ENCODE data around the gene PKP1. TPM values are rescaled to one million over a fixed set of nuclear protein-coding genes. Genes with fewer than 3 reads are reported as not detected.

PKP1 gene
- total RNA-seq, 2 donors from 2014 or later = 36.8 to 82.9 TPM

DNA sequence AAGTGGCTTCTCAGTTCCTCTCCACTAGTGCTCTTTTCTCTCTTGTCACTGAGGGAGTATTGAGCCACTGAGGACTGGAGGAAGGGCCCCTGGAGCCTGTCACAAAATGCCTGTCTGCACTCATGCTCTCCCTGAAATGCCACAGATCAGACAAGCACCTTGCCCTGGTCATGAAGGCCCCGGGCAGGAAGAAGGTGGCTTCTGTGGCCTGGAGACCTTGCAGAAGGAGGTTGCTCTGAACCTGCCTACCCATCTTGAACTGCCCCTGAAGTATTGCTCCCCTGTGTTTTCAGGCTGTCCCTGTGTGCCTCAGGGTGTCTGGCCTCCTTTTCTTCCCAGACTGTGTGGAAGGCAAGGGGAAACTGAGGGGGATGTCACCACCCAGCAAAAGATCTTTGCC lies 3.1 kb downstream of the PKP1 start:
- Histone ChIP-seq H3K4me3 (peak overlapping the region in 1 of 2 donors; percentile 50), H3K9me3 (no peaks in the 10 kb centered on the region), H3K4me1 (replicated peaks) (peaks cover 4% of the 10 kb centered on the region), H3K27ac (peak overlapping the region; percentile 69 to 87), H3K27me3 (replicated peaks; ENCODE audit: insufficient read depth) (no peaks in the 10 kb centered on the region), H3K36me3 (no peaks in the 10 kb centered on the region)
- intact Hi-C loops (cut with DNase I) = no loop called here
- WGBS = 63% methylated on average over 1 of the region's 1 CpG
- TF ChIP-seq, protein P1, sequence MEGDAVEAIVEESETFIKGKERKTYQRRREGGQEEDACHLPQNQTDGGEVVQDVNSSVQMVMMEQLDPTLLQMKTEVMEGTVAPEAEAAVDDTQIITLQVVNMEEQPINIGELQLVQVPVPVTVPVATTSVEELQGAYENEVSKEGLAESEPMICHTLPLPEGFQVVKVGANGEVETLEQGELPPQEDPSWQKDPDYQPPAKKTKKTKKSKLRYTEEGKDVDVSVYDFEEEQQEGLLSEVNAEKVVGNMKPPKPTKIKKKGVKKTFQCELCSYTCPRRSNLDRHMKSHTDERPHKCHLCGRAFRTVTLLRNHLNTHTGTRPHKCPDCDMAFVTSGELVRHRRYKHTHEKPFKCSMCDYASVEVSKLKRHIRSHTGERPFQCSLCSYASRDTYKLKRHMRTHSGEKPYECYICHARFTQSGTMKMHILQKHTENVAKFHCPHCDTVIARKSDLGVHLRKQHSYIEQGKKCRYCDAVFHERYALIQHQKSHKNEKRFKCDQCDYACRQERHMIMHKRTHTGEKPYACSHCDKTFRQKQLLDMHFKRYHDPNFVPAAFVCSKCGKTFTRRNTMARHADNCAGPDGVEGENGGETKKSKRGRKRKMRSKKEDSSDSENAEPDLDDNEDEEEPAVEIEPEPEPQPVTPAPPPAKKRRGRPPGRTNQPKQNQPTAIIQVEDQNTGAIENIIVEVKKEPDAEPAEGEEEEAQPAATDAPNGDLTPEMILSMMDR (IDR thresholded peaks at IDR 0.05) = no peak
- TF ChIP-seq POLR2A (IDR thresholded peaks at IDR 0.05) (no peak), POLR2AphosphoS5 (IDR thresholded peaks at IDR 0.05) (no peak)
- DNase-seq (ENCODE audit: low spot score) = no peak

DNA sequence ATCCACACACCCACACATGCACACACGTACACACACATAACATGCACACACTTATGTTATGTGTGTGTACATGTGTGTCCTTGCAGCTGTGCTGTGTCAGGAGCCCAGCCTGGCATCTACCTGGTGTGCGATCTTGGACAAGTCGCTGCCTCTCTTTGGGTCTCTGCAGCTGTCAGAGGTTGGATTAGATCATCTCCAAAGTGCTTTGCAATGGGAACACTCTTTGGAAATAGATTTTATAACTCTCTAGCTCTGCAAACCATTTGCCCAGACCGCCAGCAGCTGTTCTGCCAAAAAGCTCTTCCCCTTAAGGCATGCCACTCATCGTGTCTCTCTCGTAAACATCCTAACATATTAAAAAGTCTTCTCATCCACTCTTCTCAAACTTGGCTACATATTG lies 4.7 kb downstream of the PKP1 start:
- H3K4me1 ChIP-seq (replicated peaks) = peaks cover 6% of the 10 kb centered on the region
- no peaks in the 10 kb centered on the region for H3K9me3 ChIP-seq
- no peak for DNase-seq (ENCODE audit: low spot score)
- H3K27me3 ChIP-seq (replicated peaks; ENCODE audit: insufficient read depth) = no peaks in the 10 kb centered on the region
- TF ChIP-seq POLR2AphosphoS5 (IDR thresholded peaks at IDR 0.05) = peak; percentile 26
- TF ChIP-seq, protein P1 (IDR thresholded peaks at IDR 0.05) = no peak
- H3K27ac ChIP-seq = peak overlapping the region; percentile 57 to 87
- WGBS = 46% methylated on average over 6 of the region's 6 CpGs
- H3K4me3 ChIP-seq = no peak overlapping the region
- intact Hi-C loops (cut with DNase I) = no loop called here
- no peaks in the 10 kb centered on the region for H3K36me3 ChIP-seq

DNA sequence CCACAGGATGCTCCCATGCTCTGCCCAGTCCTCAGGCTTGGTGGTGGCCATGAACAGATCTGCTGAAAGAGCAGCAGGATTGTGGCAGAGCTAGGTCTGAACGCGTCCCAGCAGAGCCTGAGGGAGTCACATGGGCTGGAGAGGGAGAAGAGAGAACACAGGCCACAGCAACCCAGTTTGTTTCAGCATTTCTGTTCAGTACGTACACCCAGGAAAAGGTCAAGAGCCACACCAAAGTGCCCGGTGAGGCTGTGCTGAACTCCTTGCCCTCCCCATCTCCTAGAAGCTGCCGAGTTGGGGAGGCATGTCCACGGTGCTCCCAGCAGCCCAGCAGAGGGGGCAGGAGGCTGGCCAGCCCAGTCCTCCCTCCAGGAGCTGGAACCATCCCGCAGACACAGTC lies 5.5 kb downstream of the PKP1 start:
- 37% methylated on average over 7 of the region's 7 CpGs for WGBS
- H3K27ac ChIP-seq = peak overlapping the region; percentile 57 to 87
- intact Hi-C loops (cut with DNase I) = no loop called here

DNA sequence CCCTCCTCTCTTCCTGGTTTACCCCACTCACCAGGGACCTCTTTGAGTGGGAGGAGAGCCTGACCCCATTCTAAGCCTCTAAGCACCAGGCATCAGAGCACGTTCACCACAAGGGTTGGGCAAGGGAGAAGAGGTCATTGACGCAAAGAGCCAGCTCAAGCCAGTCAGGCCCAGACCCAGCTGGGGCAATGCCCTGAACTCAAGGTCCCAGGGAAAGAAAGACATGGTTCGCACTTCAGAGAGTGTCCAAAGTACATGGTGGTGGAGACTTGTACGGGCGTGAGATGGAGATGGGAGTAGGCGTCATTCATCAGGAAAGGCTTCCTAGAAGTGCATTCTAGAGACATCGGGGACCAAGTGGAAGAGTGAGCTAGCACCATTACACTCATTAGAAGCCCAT lies 7.2 kb downstream of the PKP1 start:
- Histone ChIP-seq H3K36me3 (no peaks in the 10 kb centered on the region), H3K9me3 (no peaks in the 10 kb centered on the region), H3K4me3 (no peak overlapping the region), H3K27me3 (replicated peaks; ENCODE audit: insufficient read depth) (no peaks in the 10 kb centered on the region), H3K27ac (no peak overlapping the region), H3K4me1 (replicated peaks) (peaks cover 6% of the 10 kb centered on the region)
- intact Hi-C loops (cut with DNase I) = no loop called here
- TF ChIP-seq POLR2AphosphoS5 (IDR thresholded peaks at IDR 0.05) (no peak), POLR2A (IDR thresholded peaks at IDR 0.05) (no peak)
- TF ChIP-seq, protein P1 (IDR thresholded peaks at IDR 0.05) = no peak
- 95% methylated on average over 7 of the region's 7 CpGs for WGBS
- DNase-seq (ENCODE audit: low spot score) = no peak

More for the DNA sequence above, 5.5 kb downstream of the PKP1 start:
- no peaks in the 10 kb centered on the region for H3K9me3 ChIP-seq
- TF ChIP-seq POLR2AphosphoS5 (IDR thresholded peaks at IDR 0.05) (no peak), POLR2A (IDR thresholded peaks at IDR 0.05) (no peak)
- TF ChIP-seq, protein P1 (IDR thresholded peaks at IDR 0.05) = no peak
- no peak for DNase-seq (ENCODE audit: low spot score)
- no peaks in the 10 kb centered on the region for H3K36me3 ChIP-seq
- H3K4me3 ChIP-seq = no peak overlapping the region
- no peaks in the 10 kb centered on the region for H3K27me3 ChIP-seq (replicated peaks; ENCODE audit: insufficient read depth)
- peaks cover 6% of the 10 kb centered on the region for H3K4me1 ChIP-seq (replicated peaks)

DNA sequence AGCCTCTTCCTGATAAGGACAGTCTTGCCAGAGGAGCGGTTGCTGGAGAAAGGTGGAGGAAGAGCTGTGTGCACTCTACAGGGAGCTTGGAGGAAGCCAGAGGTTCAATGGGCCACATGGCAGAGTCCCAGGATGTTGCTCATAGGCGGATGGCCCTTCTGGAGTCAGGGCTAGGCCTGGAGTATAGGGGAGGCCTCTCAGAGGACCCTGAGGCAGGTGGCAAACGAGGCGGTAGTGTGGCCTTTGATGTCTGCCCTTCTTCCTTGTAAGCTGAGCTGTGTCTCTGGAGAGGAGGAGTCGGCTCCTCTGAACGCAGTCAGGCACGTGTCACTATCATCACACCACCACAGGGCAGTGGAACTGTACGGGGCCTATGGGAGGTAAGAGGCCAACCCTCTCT lies 8.6 kb downstream of the PKP1 start:
- H3K27ac ChIP-seq = peak overlapping the region; percentile 12 to 22
- no peaks in the 10 kb centered on the region for H3K36me3 ChIP-seq
- H3K4me1 ChIP-seq (replicated peaks) = peaks cover 6% of the 10 kb centered on the region
- no peak overlapping the region for H3K4me3 ChIP-seq
- no peaks in the 10 kb centered on the region for H3K27me3 ChIP-seq (replicated peaks; ENCODE audit: insufficient read depth)
- TF ChIP-seq, protein P1 (IDR thresholded peaks at IDR 0.05) = no peak
- TF ChIP-seq POLR2AphosphoS5 (IDR thresholded peaks at IDR 0.05) = no peak
- no peak for TF ChIP-seq POLR2A (IDR thresholded peaks at IDR 0.05)
- 47% methylated on average over 8 of the region's 8 CpGs for WGBS
- no peaks in the 10 kb centered on the region for H3K9me3 ChIP-seq
- no peak for DNase-seq (ENCODE audit: low spot score)
- intact Hi-C loops (cut with DNase I) = no loop called here
